PC-9 (cell line): ENCODE data around the gene CSRP1.

Source experiments
- EZH2 ChIP-seq: fragments of 200-600 bp; sonication (generic); IDR thresholded peaks from 2 replicates; pipeline ENCODE4 v1.8.0; 2017; ENCODE audit warnings: antibody characterized with exemption, low read depth
- TF ChIP-seq, protein P1 (sequence below): fragments of 200-600 bp; sonication (generic); conservative IDR thresholded peaks from 2 replicates; pipeline ENCODE4 v1.6.1; 2017; ENCODE audit warnings: mixed run types, antibody characterized with exemption, mild to moderate bottlenecking, moderate library complexity

DNA sequence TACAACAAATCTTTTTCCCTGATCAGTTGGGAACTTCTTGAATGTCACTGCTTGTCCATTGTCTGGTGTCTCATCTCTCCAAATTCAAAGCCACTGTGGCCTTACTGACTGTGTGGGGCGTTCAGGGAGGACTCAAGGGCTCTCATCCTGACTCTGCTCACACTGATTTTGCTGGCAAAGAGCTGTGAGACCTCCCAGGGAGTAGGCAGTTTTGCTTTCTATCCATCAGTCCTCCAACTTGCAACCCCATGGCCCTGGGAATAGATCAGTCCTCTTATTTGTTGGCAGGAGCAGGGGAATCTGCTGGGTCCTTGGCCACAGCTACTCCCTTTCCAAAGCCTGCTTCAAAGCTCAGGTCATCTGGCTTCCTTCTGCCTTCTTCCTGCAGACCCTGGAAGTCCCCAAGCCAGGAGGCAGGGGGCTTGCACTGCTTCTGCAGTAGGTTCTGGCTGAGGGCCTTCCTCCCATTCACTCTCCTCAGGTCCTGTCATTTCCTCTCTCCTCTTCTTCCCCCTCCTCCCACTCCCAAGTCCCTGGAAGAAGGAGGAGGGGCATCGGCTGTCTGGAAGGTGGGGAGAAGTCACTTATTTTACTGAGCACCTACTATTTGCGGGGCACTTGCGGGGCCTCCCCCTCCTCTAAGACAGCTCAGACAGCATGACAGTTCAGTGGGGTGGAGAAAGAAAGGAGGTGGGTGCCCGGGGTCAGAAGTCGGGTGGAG, 31.1 kb upstream of the CSRP1 start:
- TF ChIP-seq, protein P1, sequence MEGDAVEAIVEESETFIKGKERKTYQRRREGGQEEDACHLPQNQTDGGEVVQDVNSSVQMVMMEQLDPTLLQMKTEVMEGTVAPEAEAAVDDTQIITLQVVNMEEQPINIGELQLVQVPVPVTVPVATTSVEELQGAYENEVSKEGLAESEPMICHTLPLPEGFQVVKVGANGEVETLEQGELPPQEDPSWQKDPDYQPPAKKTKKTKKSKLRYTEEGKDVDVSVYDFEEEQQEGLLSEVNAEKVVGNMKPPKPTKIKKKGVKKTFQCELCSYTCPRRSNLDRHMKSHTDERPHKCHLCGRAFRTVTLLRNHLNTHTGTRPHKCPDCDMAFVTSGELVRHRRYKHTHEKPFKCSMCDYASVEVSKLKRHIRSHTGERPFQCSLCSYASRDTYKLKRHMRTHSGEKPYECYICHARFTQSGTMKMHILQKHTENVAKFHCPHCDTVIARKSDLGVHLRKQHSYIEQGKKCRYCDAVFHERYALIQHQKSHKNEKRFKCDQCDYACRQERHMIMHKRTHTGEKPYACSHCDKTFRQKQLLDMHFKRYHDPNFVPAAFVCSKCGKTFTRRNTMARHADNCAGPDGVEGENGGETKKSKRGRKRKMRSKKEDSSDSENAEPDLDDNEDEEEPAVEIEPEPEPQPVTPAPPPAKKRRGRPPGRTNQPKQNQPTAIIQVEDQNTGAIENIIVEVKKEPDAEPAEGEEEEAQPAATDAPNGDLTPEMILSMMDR = no peak
- TF ChIP-seq EZH2 = no peak
